ENCODE measurements around the gene ERBB4. TPM values are rescaled to one million over a fixed set of nuclear protein-coding genes. Genes with fewer than 3 reads are reported as not detected.

The ERBB4 gene
- total RNA-seq, 1 experiment from 2014 or later, result 0.04 TPM

GRCh38 chr2:211469664-211470059, 1068.9 kb downstream of the ERBB4 start:
- no peak overlapping the region for H2BK120ac ChIP-seq (ENCODE audit: low read depth, low read length, poor library complexity, severe bottlenecking)
- TF ChIP-seq CTCF (conservative IDR thresholded peaks at IDR 0.05), result no peak
- peaks cover 0 to 9% (median 1%) of the 10 kb centered on the region in 3 experiments; a peak in 3 of 7 replicates for H3K36me3 Mint-ChIP-seq (ENCODE audit: insufficient read depth in 1 of 3, low read depth in 3 of 3)
- no peak overlapping the region for H3T11ph ChIP-seq (ENCODE audit: low read length)
- peaks cover 3% of the 10 kb centered on the region; the same call in 1 of the 2 replicates for H3K4me1 ChIP-seq (ENCODE audit: insufficient read depth, low read length)
- no peaks in the 10 kb centered on the region for H3K27me3 Mint-ChIP-seq (ENCODE audit: low read depth)
- no peaks in the 10 kb centered on the region for H3K9me3 ChIP-seq (ENCODE audit: control insufficient read depth, low read depth, low read length)
- no peaks in the 10 kb centered on the region for H3K79me2 ChIP-seq (ENCODE audit: insufficient read depth, low read length)
- no peaks in the 10 kb centered on the region for H3K23me2 ChIP-seq (ENCODE audit: insufficient read length, low read depth, low read length, poor library complexity, severe bottlenecking)
- no peak for DNase-seq
- no peak overlapping the region for H3K9ac ChIP-seq (ENCODE audit: extremely low read depth, insufficient read length, low read length)
- H3K18ac ChIP-seq (ENCODE audit: insufficient read length, low read depth, low read length), result no peak overlapping the region
- H3K14ac ChIP-seq (ENCODE audit: insufficient read depth, low read length), result no peak overlapping the region
- no peaks in the 10 kb centered on the region for H3K27me3 ChIP-seq (ENCODE audit: insufficient read depth, low read length)
- no CpG with 5 or more reads among the region's 3 CpGs for WGBS (ENCODE audit: extremely low coverage, insufficient read length, low lambda C conversion rate)
- no peak overlapping the region for H4K91ac ChIP-seq (ENCODE audit: insufficient read length, low read depth, low read length)
- H3K4ac ChIP-seq (ENCODE audit: low read depth, low read length), result no peak overlapping the region
- no peak overlapping the region for H2BK5ac ChIP-seq (ENCODE audit: insufficient read length, low read length)
- no peak overlapping the region for H2BK12ac ChIP-seq (ENCODE audit: insufficient read length, low read depth, low read length)
- H3K4me1 Mint-ChIP-seq, result peaks cover 42% of the 10 kb centered on the region in 2 experiments
- no peak overlapping the region for H4K8ac ChIP-seq (replicated peaks; ENCODE audit: insufficient read length, low read depth, low read length)
- H2BK20ac ChIP-seq (ENCODE audit: low read depth, low read length, poor library complexity, severe bottlenecking), result no peak overlapping the region
- no peak overlapping the region for H3K56ac ChIP-seq (ENCODE audit: insufficient read length, low read depth, low read length)
- no peak overlapping the region for H3K23ac ChIP-seq (ENCODE audit: insufficient read length, low read depth, low read length)
- H3K4me2 ChIP-seq (ENCODE audit: insufficient read depth, insufficient read length, low read length), result no peak overlapping the region
- no peaks in the 10 kb centered on the region for H3K79me1 ChIP-seq (ENCODE audit: insufficient read depth, low read depth, low read length, poor library complexity, severe bottlenecking)
- no peak overlapping the region for H4K5ac ChIP-seq (ENCODE audit: insufficient read length, low read depth, low read length)
- no peak overlapping the region for H2BK15ac ChIP-seq (ENCODE audit: low read depth, low read length)
- no peak overlapping the region for H3K27ac Mint-ChIP-seq
- H3K27ac ChIP-seq (ENCODE audit: insufficient read length, low read depth, low read length), result no peak overlapping the region
- no peak overlapping the region for H2AFZ ChIP-seq (ENCODE audit: low read length)
- H3K9me3 Mint-ChIP-seq, result peaks cover 2 to 3% of the 10 kb centered on the region in 2 experiments; a peak in 2 of 5 replicates
- no peaks in the 10 kb centered on the region for H4K20me1 ChIP-seq (ENCODE audit: control insufficient read depth, insufficient read depth, insufficient read length)
- no peak overlapping the region for H3K4me3 Mint-ChIP-seq
- H2AK5ac ChIP-seq (ENCODE audit: insufficient read length, low read length), result no peak overlapping the region

Data from H9 (cell line).